ENCODE measurements around the gene ANKRD35. TPM values are rescaled to one million over a fixed set of nuclear protein-coding genes. Genes with fewer than 3 reads are reported as not detected.

Gene ANKRD35
- total and polyA plus RNA-seq, 2 of the 8 experiments (the other 6 are each of a cell fraction or from before 2014, with no cell fraction given) = 1.6 to 3.0 TPM

GRCh38 chr1:145917595-145917994 lies 31.9 kb upstream of the ANKRD35 start (continued):
- TF ChIP-seq, protein P1, sequence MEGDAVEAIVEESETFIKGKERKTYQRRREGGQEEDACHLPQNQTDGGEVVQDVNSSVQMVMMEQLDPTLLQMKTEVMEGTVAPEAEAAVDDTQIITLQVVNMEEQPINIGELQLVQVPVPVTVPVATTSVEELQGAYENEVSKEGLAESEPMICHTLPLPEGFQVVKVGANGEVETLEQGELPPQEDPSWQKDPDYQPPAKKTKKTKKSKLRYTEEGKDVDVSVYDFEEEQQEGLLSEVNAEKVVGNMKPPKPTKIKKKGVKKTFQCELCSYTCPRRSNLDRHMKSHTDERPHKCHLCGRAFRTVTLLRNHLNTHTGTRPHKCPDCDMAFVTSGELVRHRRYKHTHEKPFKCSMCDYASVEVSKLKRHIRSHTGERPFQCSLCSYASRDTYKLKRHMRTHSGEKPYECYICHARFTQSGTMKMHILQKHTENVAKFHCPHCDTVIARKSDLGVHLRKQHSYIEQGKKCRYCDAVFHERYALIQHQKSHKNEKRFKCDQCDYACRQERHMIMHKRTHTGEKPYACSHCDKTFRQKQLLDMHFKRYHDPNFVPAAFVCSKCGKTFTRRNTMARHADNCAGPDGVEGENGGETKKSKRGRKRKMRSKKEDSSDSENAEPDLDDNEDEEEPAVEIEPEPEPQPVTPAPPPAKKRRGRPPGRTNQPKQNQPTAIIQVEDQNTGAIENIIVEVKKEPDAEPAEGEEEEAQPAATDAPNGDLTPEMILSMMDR (IDR thresholded peaks at IDR 0.05; ENCODE audit: control extremely low read depth in 1 of 3, insufficient read depth in 1 of 3, low read depth in 1 of 3, low read length in 3 of 3) = no peak

All from H1 (cell line).